ENCODE results near the gene PPP1CA. TPM values are rescaled to one million over a fixed set of nuclear protein-coding genes. Genes with fewer than 3 reads are reported as not detected.
A peak's percentile ranks its signal among the peaks of the same experiment; 100 is the strongest.

The PPP1CA gene
- total and polyA plus RNA-seq, 4 donors: 62.4 to 92.9 (median 75.9) TPM

DNA sequence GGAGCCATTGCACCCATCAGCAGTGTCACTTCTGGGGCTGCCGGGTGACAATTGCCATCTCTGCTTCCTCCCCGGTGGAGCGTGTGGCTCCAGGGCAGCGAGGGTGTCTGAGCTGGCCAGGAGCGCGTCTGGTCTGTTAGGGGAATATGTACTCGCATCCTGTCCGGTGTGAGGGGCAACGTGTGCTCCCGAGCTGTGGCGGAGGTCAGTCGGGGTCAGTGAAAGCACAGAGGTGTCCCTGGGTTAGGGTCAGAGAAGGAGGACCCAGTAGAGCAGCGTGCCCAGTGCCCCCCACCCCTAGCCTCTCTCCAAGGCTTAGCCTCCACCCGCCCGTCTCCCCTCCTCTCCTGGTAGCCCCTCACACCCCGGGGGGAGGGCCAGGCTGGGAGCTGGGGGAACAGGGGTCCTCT lies 29.7 kb downstream of the PPP1CA start:
- 25% methylated on average over 16 of the region's 16 CpGs for WGBS
- peak overlapping the region in 1 of 3 donors; percentile 75 for H3K4me3 ChIP-seq (ENCODE audit: low read depth in 1 of 3, low read length in 3 of 3)
- H3K27ac ChIP-seq (ENCODE audit: low read depth in 1 of 2, low read length in 2 of 2): peak overlapping the region in 1 of 2 donors; percentile 14
- TF ChIP-seq SP1 (IDR thresholded peaks at IDR 0.05): no peak
- TF ChIP-seq, protein P1, sequence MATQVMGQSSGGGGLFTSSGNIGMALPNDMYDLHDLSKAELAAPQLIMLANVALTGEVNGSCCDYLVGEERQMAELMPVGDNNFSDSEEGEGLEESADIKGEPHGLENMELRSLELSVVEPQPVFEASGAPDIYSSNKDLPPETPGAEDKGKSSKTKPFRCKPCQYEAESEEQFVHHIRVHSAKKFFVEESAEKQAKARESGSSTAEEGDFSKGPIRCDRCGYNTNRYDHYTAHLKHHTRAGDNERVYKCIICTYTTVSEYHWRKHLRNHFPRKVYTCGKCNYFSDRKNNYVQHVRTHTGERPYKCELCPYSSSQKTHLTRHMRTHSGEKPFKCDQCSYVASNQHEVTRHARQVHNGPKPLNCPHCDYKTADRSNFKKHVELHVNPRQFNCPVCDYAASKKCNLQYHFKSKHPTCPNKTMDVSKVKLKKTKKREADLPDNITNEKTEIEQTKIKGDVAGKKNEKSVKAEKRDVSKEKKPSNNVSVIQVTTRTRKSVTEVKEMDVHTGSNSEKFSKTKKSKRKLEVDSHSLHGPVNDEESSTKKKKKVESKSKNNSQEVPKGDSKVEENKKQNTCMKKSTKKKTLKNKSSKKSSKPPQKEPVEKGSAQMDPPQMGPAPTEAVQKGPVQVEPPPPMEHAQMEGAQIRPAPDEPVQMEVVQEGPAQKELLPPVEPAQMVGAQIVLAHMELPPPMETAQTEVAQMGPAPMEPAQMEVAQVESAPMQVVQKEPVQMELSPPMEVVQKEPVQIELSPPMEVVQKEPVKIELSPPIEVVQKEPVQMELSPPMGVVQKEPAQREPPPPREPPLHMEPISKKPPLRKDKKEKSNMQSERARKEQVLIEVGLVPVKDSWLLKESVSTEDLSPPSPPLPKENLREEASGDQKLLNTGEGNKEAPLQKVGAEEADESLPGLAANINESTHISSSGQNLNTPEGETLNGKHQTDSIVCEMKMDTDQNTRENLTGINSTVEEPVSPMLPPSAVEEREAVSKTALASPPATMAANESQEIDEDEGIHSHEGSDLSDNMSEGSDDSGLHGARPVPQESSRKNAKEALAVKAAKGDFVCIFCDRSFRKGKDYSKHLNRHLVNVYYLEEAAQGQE (IDR thresholded peaks at IDR 0.05): no peak
- no peak for TF ChIP-seq YY1 (IDR thresholded peaks at IDR 0.05)
- no peak for TF ChIP-seq JUND (IDR thresholded peaks at IDR 0.05)
- TF ChIP-seq NR2F2 (IDR thresholded peaks at IDR 0.05): no peak
- TF ChIP-seq FOXA1 (IDR thresholded peaks at IDR 0.05): no peak
- TF ChIP-seq, protein P2, sequence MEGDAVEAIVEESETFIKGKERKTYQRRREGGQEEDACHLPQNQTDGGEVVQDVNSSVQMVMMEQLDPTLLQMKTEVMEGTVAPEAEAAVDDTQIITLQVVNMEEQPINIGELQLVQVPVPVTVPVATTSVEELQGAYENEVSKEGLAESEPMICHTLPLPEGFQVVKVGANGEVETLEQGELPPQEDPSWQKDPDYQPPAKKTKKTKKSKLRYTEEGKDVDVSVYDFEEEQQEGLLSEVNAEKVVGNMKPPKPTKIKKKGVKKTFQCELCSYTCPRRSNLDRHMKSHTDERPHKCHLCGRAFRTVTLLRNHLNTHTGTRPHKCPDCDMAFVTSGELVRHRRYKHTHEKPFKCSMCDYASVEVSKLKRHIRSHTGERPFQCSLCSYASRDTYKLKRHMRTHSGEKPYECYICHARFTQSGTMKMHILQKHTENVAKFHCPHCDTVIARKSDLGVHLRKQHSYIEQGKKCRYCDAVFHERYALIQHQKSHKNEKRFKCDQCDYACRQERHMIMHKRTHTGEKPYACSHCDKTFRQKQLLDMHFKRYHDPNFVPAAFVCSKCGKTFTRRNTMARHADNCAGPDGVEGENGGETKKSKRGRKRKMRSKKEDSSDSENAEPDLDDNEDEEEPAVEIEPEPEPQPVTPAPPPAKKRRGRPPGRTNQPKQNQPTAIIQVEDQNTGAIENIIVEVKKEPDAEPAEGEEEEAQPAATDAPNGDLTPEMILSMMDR (IDR thresholded peaks at IDR 0.05; ENCODE audit: low read depth, low read length, missing input control): no peak
- TF ChIP-seq GABPA (IDR thresholded peaks at IDR 0.05 in 1 of 2, conservative IDR thresholded peaks at IDR 0.05 in 1 of 2): no peak
- no peak for TF ChIP-seq RXRA (IDR thresholded peaks at IDR 0.05)
- no peak for TF ChIP-seq EGR1 (IDR thresholded peaks at IDR 0.05; ENCODE audit: low read depth in 2 of 2)
- no peak for TF ChIP-seq TAF1 (conservative IDR thresholded peaks at IDR 0.05)
- TF ChIP-seq, protein P3, sequence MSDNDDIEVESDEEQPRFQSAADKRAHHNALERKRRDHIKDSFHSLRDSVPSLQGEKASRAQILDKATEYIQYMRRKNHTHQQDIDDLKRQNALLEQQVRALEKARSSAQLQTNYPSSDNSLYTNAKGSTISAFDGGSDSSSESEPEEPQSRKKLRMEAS (IDR thresholded peaks at IDR 0.05): no peak
- peaks cover 8 to 24% (median 10%) of the 10 kb centered on the region in 4 donors for H3K4me1 ChIP-seq (ENCODE audit: control insufficient read depth in 4 of 4, insufficient read depth in 4 of 4, low read length in 3 of 4)
- DNase-seq (ENCODE audit: low spot score): no peak
- no peaks in the 10 kb centered on the region for H3K27me3 ChIP-seq (ENCODE audit: control insufficient read depth in 4 of 4, insufficient read depth in 4 of 4, low read length in 3 of 4)
- no peaks in the 10 kb centered on the region for H3K9me3 ChIP-seq (ENCODE audit: control insufficient read depth in 4 of 4, low read length in 3 of 4)
- no peak overlapping the region for H3K9ac ChIP-seq (ENCODE audit: low read depth in 1 of 2, low read length in 2 of 2)
- no peaks in the 10 kb centered on the region for H3K36me3 ChIP-seq (ENCODE audit: control insufficient read depth in 4 of 4, insufficient read depth in 3 of 4, low read depth in 1 of 4, low read length in 3 of 4)

DNA sequence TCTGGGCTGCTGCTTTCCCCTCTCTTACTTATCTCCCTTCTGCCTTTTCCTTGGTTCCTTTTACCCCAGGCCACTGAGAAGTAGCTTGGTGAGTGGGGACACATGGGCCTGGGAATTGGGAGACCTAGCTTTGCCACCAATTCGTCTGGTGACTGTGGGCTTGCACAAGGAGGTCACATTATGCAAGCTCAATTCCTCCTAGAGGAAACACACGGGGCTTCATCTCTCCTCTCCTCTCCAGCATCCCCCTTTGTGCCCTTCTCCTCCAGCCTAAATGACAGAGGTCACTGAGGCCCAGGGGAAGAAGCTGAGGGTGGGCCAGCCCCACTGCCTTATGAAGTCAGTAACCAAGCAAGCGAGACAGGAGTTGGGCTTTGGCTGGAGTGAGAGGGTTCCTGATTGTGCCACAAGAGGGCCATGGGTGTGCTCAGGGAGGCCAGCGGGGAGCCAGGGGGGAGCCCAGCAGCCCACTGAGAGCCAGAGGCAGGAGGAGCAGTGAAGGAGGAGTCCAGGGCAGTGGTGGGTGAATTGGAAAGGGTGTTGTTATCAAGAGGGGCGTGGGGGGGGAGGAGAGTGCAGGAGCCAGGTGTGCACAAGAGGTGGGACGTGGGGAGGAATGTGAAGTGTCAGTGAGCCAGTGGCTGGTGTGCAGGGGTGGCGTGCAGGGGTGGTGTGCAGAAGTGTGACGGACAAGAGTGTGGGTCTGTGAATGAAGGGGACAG lies 30.3 kb downstream of the PPP1CA start:
- no peak for TF ChIP-seq TAF1 (conservative IDR thresholded peaks at IDR 0.05)
- TF ChIP-seq FOXA2 (IDR thresholded peaks at IDR 0.05): no peak
- TF ChIP-seq RAD21 (IDR thresholded peaks at IDR 0.05): peak in 1 of 2 donors; percentile 57
- TF ChIP-seq HNF4A (conservative IDR thresholded peaks at IDR 0.05): no peak
- TF ChIP-seq, protein P2 (IDR thresholded peaks at IDR 0.05; ENCODE audit: low read depth, low read length, missing input control): peak; percentile 44
- Histone ChIP-seq H3K27me3 (ENCODE audit: control insufficient read depth in 4 of 4, insufficient read depth in 4 of 4, low read length in 3 of 4) (no peaks in the 10 kb centered on the region), H3K36me3 (ENCODE audit: control insufficient read depth in 4 of 4, insufficient read depth in 3 of 4, low read depth in 1 of 4, low read length in 3 of 4) (no peaks in the 10 kb centered on the region), H3K27ac (ENCODE audit: low read depth in 1 of 2, low read length in 2 of 2) (peak overlapping the region in 1 of 2 donors; percentile 14), H3K4me1 (ENCODE audit: control insufficient read depth in 4 of 4, insufficient read depth in 4 of 4, low read length in 3 of 4) (peaks cover 8 to 24% (median 10%) of the 10 kb centered on the region in 4 donors), H3K4me3 (ENCODE audit: low read depth in 1 of 3, low read length in 3 of 3) (no peak overlapping the region), H3K9ac (ENCODE audit: low read depth in 1 of 2, low read length in 2 of 2) (no peak overlapping the region), H3K9me3 (ENCODE audit: control insufficient read depth in 4 of 4, low read length in 3 of 4) (no peaks in the 10 kb centered on the region)
- no peak for DNase-seq (ENCODE audit: low spot score)
- 52% methylated on average over 8 of the region's 8 CpGs for WGBS

Measured in liver (tissue), 9 donors.